Body of pancreas (tissue), 4 donors: Measurements from ENCODE around the gene HCST.

ENCODE experiments used
- CTCF ChIP-seq, 7 experiments: fragments of 450-650 bp in 4 of 7; fragments of 200-600 bp in 3 of 7; sonication (generic) in 3 of 7; IDR thresholded peaks; one replicate each; pipeline ENCODE4 v1.5.1; 2016 to 2019; ENCODE audit warnings: antibody characterized with exemption in 7 of 7
- POLR2A ChIP-seq, 3 donors: fragments of 450-650 bp; IDR thresholded peaks; one replicate each; pipeline ENCODE4 v1.6.1; 2016; ENCODE audit warnings: antibody characterized with exemption in 3 of 3, mild to moderate bottlenecking in 2 of 3

GRCh38 chr19:35885225-35885738, 17.0 kb upstream of the HCST start:
- TF ChIP-seq CTCF (IDR thresholded peaks at IDR 0.05) (no peak), POLR2A (IDR thresholded peaks at IDR 0.05) (no peak)
